ENCODE results near the gene CACNG7.

The CACNG7 gene

GRCh38 chr19:53951436-53951835 is 42.4 kb downstream of the CACNG7 start:
- DNase-seq (ENCODE audit: low read depth) = no peak
- no peak for TF ChIP-seq CTCF (IDR thresholded peaks at IDR 0.05; ENCODE audit: low read depth, low read length, missing control alignments)
- H3K4me3 ChIP-seq (ENCODE audit: low read depth, low read length) = no peak overlapping the region

- no peak for TF ChIP-seq CTCF (IDR thresholded peaks at IDR 0.05; ENCODE audit: low read depth, low read length, missing control alignments)
These were observed 42.9 kb downstream of the CACNG7 start for GRCh38 chr19:53951947-53952346.

GRCh38 chr19:53953383-53953782 is 44.3 kb downstream of the CACNG7 start:
- H3K4me3 ChIP-seq (ENCODE audit: low read depth, low read length) = no peak overlapping the region
- no peak for DNase-seq (ENCODE audit: low read depth)
- TF ChIP-seq CTCF (IDR thresholded peaks at IDR 0.05; ENCODE audit: low read depth, low read length, missing control alignments) = no peak

More at GRCh38 chr19:53951947-53952346, 42.9 kb downstream of the CACNG7 start:
- no peak overlapping the region for H3K4me3 ChIP-seq (ENCODE audit: low read depth, low read length)
- DNase-seq (ENCODE audit: low read depth) = no peak

- DNase-seq (ENCODE audit: low read depth) = no peak
- H3K4me3 ChIP-seq (ENCODE audit: low read depth, low read length) = no peak overlapping the region
- TF ChIP-seq CTCF (IDR thresholded peaks at IDR 0.05; ENCODE audit: low read depth, low read length, missing control alignments) = no peak
These were observed 48.5 kb downstream of the CACNG7 start for GRCh38 chr19:53957448-53958167.

- H3K4me3 ChIP-seq (ENCODE audit: low read depth, low read length) = no peak overlapping the region
- no peak for TF ChIP-seq CTCF (IDR thresholded peaks at IDR 0.05; ENCODE audit: low read depth, low read length, missing control alignments)
- DNase-seq (ENCODE audit: low read depth) = no peak
These were observed 49.1 kb downstream of the CACNG7 start for GRCh38 chr19:53958168-53958571.

GRCh38 chr19:53958823-53959757 is 50.0 kb downstream of the CACNG7 start:
- H3K4me3 ChIP-seq (ENCODE audit: low read depth, low read length) = no peak overlapping the region
- TF ChIP-seq CTCF (IDR thresholded peaks at IDR 0.05; ENCODE audit: low read depth, low read length, missing control alignments) = no peak
- no peak for DNase-seq (ENCODE audit: low read depth)

Data from GM12864 (cell line).